ENCODE data around the gene RCCD1.

- no peak for TF ChIP-seq CTCF (IDR thresholded peaks at IDR 0.05; ENCODE audit: low read length)
- TF ChIP-seq EZH2 (IDR thresholded peaks at IDR 0.05; ENCODE audit: borderline replicate concordance, low read length): no peak
Observed at GRCh38 chr15:90959894-90960293, 5.2 kb downstream of the RCCD1 start.
